HG02610 (cell line): Measurements from ENCODE around the gene ANKRD44.

Experiments
- ATAC-seq: cut with Tn5 transposase; IDR thresholded peaks from one replicate; pipeline ENCODE4 v1.9.1; 2021; ENCODE audit warnings: mild to moderate bottlenecking, moderate library complexity; ENCODE audit not compliant: unreplicated experiment

ANKRD44 gene

GRCh38 chr2:196967775-196968174, 342.8 kb downstream of the ANKRD44 start:
- ATAC-seq: no peak

GRCh38 chr2:196967116-196967515, 343.5 kb downstream of the ANKRD44 start:
- no peak for ATAC-seq

GRCh38 chr2:196966061-196966460, 344.5 kb downstream of the ANKRD44 start:
- ATAC-seq: no peak

DNA sequence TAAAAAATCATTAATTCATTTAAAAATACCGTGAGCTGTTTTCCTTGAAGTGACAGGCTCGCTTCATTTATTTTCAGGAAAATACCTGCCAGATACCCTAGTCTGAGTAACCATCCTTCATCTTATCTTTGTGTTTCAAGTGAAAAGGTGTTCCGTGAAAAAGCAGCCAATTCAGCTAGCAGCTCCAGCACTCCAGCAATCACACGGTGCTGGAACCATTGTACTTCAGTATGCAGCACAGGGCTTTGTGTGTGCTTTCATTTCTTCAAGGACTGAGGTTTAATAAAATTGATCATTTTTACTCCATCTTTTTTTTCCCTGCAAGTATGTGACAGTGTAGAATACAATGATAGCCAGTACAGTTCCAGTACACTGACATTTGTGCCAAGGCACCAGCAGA, 344.9 kb downstream of the ANKRD44 start:
- ATAC-seq: no peak

DNA sequence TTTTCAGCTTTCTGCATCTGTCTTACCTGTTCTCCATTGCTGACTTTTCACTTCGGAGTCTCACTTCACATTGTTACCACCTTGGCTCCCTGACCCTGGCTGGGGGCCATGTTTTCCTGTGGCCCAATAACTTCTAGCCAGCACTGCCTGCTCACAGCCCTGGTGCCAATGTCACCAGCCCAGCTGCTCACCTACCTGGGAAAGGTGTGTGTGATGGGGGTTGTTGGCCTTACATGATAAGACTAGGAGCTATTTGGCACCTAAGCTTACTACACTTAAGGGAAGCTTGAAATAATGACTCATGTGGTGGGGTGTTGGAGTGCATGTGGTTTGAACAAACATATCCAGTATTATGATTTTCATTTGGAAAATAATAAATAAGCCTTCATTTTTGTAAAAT, 346.6 kb downstream of the ANKRD44 start:
- ATAC-seq: no peak

DNA sequence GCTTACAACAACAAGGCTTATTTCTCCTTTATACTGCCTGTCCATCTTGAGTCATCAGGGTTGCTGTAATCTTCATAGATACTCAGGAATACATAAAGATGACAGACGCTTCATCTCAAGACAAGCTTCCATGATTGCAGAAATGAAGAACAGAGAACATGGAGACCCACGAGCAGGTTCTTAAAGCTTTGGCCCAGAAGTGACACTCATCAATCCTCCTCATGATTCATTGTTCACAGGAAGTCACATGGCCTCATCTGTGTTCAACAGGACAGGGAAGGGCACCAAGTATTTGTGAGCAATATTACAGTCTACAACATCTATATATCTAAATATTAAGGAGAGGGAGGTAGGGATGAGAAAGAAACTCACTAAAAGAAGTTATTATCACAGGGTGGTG, 347.5 kb downstream of the ANKRD44 start:
- ATAC-seq: no peak

- ATAC-seq: no peak
These were observed 348.3 kb downstream of the ANKRD44 start for GRCh38 chr2:196962325-196962724.

GRCh38 chr2:196961889-196962288, 348.7 kb downstream of the ANKRD44 start:
- peak; percentile 92 for ATAC-seq

DNA sequence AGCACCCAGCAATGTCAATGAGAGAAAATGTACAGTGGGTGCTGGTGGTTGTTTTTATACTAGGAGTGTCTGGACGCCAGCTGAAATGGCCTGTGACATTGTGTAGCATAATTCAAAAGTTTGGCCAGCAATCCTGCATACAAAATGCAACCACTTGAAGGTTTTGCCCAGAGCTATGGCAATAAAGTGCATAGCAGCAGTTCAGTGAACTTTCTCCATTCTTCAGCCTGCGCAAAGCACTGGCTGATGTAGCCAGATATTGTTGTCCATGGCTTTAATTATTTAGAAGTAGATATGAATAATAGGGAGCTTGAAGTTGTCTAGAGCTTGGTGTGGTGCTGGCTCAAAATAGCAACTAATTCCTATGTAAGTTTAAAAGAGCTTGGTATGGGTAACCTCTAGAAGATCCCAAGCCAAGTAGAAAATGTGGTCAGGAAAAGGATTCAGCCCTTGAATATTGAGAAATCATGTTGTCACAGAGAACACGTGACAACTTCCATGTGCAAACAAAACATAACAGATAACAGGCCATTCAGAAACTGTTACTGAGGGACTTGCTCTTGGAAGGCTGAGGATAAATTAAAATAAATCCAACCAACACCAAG, 350.7 kb downstream of the ANKRD44 start:
- no peak for ATAC-seq

DNA sequence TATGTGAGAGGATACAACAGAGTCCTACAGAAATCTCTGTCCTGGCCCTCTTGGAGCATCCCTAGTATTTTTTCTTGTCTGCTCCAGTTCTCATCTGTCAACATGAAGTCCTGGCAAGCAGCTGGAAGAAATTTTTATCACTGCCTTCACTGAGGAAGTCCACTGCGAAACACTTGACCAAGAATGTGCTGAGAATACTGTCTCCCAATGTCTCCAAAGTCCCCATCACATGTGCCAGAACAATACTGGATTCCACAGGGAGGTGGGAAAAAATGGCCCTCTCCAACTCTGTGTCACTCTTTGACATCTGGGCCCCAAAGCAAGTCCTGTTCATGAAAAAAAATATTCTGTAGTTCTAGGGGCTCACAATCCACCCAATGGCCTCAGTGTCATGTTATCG, 351.3 kb downstream of the ANKRD44 start:
- no peak for ATAC-seq

- no peak for ATAC-seq
These were observed 352.6 kb downstream of the ANKRD44 start for GRCh38 chr2:196957881-196958525.

DNA sequence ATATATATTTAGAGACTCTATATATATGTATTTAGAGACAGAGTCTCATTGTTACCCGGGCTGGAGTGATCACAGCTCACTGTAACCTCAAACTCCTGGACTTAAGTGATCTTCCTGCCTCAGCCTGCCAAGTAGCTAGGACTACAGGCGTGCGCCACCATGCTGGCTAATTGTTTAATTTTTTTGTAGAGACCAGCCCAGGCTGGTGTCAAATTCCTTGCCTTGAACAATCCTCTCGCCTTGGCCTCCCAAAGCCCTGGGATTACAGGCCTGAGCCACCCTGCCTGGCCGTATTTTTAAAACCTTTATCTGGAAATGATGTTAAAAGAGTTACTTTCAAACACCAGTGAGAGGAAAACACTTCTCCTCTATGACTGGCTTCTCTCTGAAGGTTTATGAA, 353.1 kb downstream of the ANKRD44 start:
- ATAC-seq: no peak

GRCh38 chr2:196956069-196956468, 354.5 kb downstream of the ANKRD44 start:
- ATAC-seq: no peak

DNA sequence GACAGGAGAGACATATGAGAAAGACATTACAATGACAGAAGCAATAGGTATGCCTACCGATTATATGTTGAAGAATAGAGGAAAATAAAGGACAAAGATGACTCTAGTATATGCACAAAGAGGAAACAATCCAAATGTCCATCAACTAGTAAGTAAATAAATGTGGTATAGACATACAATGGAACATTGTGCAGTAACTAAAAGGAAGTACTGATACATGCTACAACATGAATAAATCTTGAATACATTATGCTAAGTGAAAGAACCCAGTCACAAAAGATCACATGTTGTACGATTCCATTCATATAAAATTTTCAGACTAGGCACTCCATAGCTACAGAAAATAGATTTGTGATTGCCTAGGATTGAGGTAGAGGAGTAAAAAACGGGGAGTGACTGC, 355.5 kb downstream of the ANKRD44 start:
- ATAC-seq: no peak

- ATAC-seq: no peak
These were observed 356.6 kb downstream of the ANKRD44 start for GRCh38 chr2:196954001-196954400.

GRCh38 chr2:196952936-196953335, 357.6 kb downstream of the ANKRD44 start:
- no peak for ATAC-seq

- ATAC-seq: no peak
These were observed 358.6 kb downstream of the ANKRD44 start for GRCh38 chr2:196951973-196952372.

DNA sequence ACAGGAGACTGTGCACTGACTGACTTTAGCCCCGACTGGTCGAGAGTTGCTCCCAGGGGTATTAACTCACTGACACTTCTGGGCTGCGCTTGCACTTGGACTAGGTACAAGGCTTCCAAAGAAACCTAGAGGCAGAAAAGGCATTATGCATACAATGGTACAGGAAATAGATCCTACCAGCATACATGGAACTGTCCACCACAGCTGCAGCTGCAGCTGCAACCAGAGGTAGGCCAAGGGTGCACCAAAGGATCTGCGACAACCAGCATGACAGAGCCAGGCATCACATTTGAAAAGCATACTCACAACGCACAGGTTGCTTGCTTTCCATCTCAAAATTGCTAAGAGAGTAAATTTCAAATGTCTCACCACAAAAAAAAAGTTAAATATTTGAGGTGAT, 361.5 kb downstream of the ANKRD44 start:
- ATAC-seq: no peak

- ATAC-seq: peak; percentile 98
These were observed 366.0 kb downstream of the ANKRD44 start for GRCh38 chr2:196944570-196944969.

DNA sequence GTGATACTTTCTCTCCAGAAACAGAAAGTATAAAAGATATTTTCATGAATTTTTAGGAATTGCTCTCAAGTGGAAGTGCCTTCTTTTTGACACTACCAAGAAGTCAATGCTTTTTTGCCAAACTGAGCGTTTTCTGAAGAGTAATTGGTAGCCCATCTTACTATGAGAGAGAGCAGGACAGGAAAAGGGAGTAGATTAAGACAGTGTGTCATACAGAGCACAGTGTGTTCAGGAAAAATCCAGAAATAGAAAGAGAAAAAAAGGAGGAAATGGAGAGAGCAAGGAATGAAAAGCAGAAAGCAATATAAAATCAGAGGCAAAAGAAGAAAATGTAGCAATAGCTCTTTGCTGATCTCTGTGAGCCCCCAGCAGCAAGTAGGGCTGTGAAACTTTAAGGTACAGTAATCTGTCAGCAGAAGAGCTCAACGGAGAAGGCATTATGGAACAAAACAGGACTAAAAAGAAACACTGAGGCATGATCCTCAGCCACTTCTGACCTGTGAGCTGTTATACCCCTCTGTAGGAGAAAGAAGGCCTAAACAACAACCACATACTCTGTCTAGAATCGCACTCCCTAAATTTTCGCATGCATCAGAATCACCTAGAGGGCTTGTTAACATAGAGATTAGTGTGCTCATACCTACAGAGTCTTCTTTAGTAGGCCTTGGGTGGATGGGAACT, 369.0 kb downstream of the ANKRD44 start:
- no peak for ATAC-seq

DNA sequence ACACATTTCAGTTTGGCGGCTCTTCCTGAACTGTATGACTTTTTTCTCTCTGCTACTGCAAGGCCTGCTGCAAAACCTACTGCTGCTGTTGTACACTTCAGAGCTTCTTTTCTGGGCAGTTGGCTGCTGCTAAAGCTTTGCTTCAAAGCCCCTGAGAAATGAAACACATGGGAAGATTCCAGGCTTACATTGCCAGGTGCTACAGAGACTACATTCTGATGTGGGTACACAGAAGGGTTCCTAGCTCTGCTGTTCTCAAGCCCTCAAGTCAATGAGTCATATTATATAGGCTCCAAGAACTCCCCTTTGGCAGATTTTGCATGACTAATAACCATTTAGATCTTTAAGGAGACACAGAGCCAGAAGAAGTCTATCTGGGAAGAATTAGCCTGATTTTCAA, 371.2 kb downstream of the ANKRD44 start:
- ATAC-seq: no peak
